IMR-90 (cell line): ENCODE data around the gene CCDC30. TPM values are rescaled to one million over a fixed set of nuclear protein-coding genes. Genes with fewer than 3 reads are reported as not detected.

Source experiments
- ATAC-seq: fragments of 200-7000 bp; cut with Tn5 transposase; 2 replicates; pipeline ENCODE4 v1.9.1; 2020; ENCODE audit warnings: low read depth, mild to moderate bottlenecking, moderate library complexity
- BruUV-seq: library from RNA; stranded (reverse); fragments of 400-500 nt; replicated peaks from 2 replicates; lab custom pipeline; 2021; lab: Mats Ljungman, UMichigan
- CTCF ChIA-PET: fragments of 300-600 bp; formaldehyde crosslinking; extraction: SDS; loops from one replicate; lab custom pipeline; 2021; ENCODE audit warnings: antibody characterized with exemption; lab: Yijun Ruan, JAX
- POLR2A ChIA-PET: fragments of 300-600 bp; sonication (Branson Sonifier 250); formaldehyde crosslinking; loops from one replicate; lab custom pipeline; 2022; ENCODE audit warnings: antibody characterized with exemption; ENCODE audit not compliant: unreplicated experiment; lab: Charles Lee
- DNase-seq: peaks from one replicate; pipeline ENCODE4 v3.0.0; 2013
- H2AFZ ChIP-seq: replicated peaks from 2 replicates; pipeline ENCODE3; 2013; ENCODE audit warnings: low read length, mild to moderate bottlenecking; ENCODE audit not compliant: poor library complexity
- H2AK5ac ChIP-seq: 2 replicates; pipeline ENCODE4 v1.6.1; 2013; ENCODE audit warnings: low read depth, low read length, inconsistent platforms
- H2AK9ac ChIP-seq: replicated peaks from 2 replicates; pipeline ENCODE3; 2013; ENCODE audit warnings: mild to moderate bottlenecking, low read depth, low read length, moderate library complexity; ENCODE audit not compliant: poor library complexity
- H2BK120ac ChIP-seq: 2 replicates; pipeline ENCODE4 v1.6.1; 2013; ENCODE audit warnings: low read depth, low read length, inconsistent platforms
- H2BK15ac ChIP-seq: 3 replicates; pipeline ENCODE4 v1.6.1; 2013; ENCODE audit warnings: low read depth, low read length, inconsistent platforms
- H2BK20ac ChIP-seq: 2 replicates; pipeline ENCODE4 v1.6.1; 2013; ENCODE audit warnings: low read depth, mild to moderate bottlenecking, inconsistent platforms, low read length, moderate library complexity
- H2BK5ac ChIP-seq: 2 replicates; pipeline ENCODE4 v1.6.1; 2013; ENCODE audit warnings: mild to moderate bottlenecking, low read depth, low read length, inconsistent platforms; ENCODE audit not compliant: poor library complexity, severe bottlenecking
- H3K14ac ChIP-seq: replicated peaks from 2 replicates; pipeline ENCODE4 v1.6.1; 2013; ENCODE audit warnings: low read depth, low read length, inconsistent platforms
- H3K18ac ChIP-seq: 2 replicates; pipeline ENCODE4 v1.6.1; 2013; ENCODE audit warnings: low read depth, low read length, control low read depth
- H3K23ac ChIP-seq: 2 replicates; pipeline ENCODE4 v1.6.1; 2013; ENCODE audit warnings: low read depth, low read length, inconsistent platforms
- H3K27ac ChIP-seq: 2 replicates; pipeline ENCODE4 v1.5.1; 2013; ENCODE audit warnings: mild to moderate bottlenecking, control low read depth, low read length; ENCODE audit not compliant: insufficient read depth
- H3K27me3 ChIP-seq: 2 replicates; pipeline ENCODE4 v1.6.1; 2013; ENCODE audit warnings: low read length; ENCODE audit not compliant: control insufficient read depth, insufficient read depth
- H3K36me3 ChIP-seq: 2 replicates; pipeline ENCODE4 v1.6.1; 2013; ENCODE audit warnings: low read length, mixed read lengths; ENCODE audit not compliant: control insufficient read depth, insufficient read depth
- H3K4ac ChIP-seq: 2 replicates; pipeline ENCODE4 v1.6.1; 2013; ENCODE audit warnings: low read depth, low read length, inconsistent platforms
- H3K4me1 ChIP-seq: 2 replicates; pipeline ENCODE4 v1.6.1; 2013; ENCODE audit warnings: low read length, mixed read lengths; ENCODE audit not compliant: control insufficient read depth, insufficient read depth
- H3K4me2 ChIP-seq: 2 replicates; pipeline ENCODE4 v1.6.1; 2013; ENCODE audit warnings: low read depth, mild to moderate bottlenecking, control low read depth, low read length, moderate library complexity
- H3K4me3 ChIP-seq: 2 replicates; pipeline ENCODE4 v1.5.1; 2013; ENCODE audit warnings: low read depth, mild to moderate bottlenecking, control low read depth, low read length, moderate library complexity; ENCODE audit not compliant: insufficient read depth
- H3K56ac ChIP-seq: 2 replicates; pipeline ENCODE4 v1.6.1; 2013; ENCODE audit warnings: low read length, inconsistent platforms; ENCODE audit not compliant: insufficient read depth; ENCODE audit errors: extremely low read depth
- H3K79me1 ChIP-seq, 2 experiments: 2 replicates each; pipeline ENCODE4 v1.6.1; 2013; ENCODE audit warnings: low read length in 2 of 2, inconsistent platforms in 1 of 2, low read depth in 1 of 2
- H3K9ac ChIP-seq: 2 replicates; pipeline ENCODE4 v1.6.1; 2013; ENCODE audit warnings: low read depth, low read length, control low read depth
- H3K9me1 ChIP-seq: 2 replicates; pipeline ENCODE4 v1.6.1; 2013; ENCODE audit warnings: low read length, inconsistent platforms; ENCODE audit not compliant: insufficient read depth
- H3K9me3 ChIP-seq: 2 replicates; pipeline ENCODE4 v1.6.1; 2013; ENCODE audit warnings: low read length; ENCODE audit not compliant: control insufficient read depth, insufficient read depth
- H4K20me1 ChIP-seq: 2 replicates; pipeline ENCODE4 v1.6.1; 2013; ENCODE audit warnings: low read length, inconsistent platforms; ENCODE audit not compliant: insufficient read depth
- H4K5ac ChIP-seq: 2 replicates; pipeline ENCODE4 v1.6.1; 2013; ENCODE audit warnings: mild to moderate bottlenecking, low read depth, low read length, control low read depth
- H4K8ac ChIP-seq, 2 experiments: 2 replicates each; pipeline ENCODE4 v1.6.1; 2013; ENCODE audit warnings: low read depth in 2 of 2, low read length in 2 of 2, control low read depth in 1 of 2, inconsistent platforms in 1 of 2
- H4K91ac ChIP-seq: 2 replicates; pipeline ENCODE4 v1.6.1; 2013; ENCODE audit warnings: low read depth, low read length, inconsistent platforms; ENCODE audit not compliant: insufficient read depth
- BHLHE40 ChIP-seq: fragments of 150-350 bp; IDR thresholded peaks from 2 replicates; pipeline ENCODE4 v1.6.1; 2016; ENCODE audit warnings: mild to moderate bottlenecking, low read depth, low read length
- CEBPB ChIP-seq: IDR thresholded peaks from 2 replicates; pipeline ENCODE4 v1.6.1; 2012; ENCODE audit warnings: low read depth, low read length, improper control_type of control experiment
- CHD1 ChIP-seq: IDR thresholded peaks from 2 replicates; pipeline ENCODE4 v1.6.1; 2012; ENCODE audit warnings: low read depth, low read length, improper control_type of control experiment
- CTCF ChIP-seq: conservative IDR thresholded peaks from 2 replicates; pipeline ENCODE4 v1.5.1; 2012; ENCODE audit warnings: mild to moderate bottlenecking, low read depth, low read length, improper control_type of control experiment
- ELK1 ChIP-seq: fragments of 150-350 bp; IDR thresholded peaks from 2 replicates; pipeline ENCODE4 v1.6.1; 2016; ENCODE audit warnings: low read depth, mild to moderate bottlenecking, low read length, moderate library complexity, borderline replicate concordance
- FOS ChIP-seq: fragments of 150-350 bp; IDR thresholded peaks from 2 replicates; pipeline ENCODE4 v1.6.1; 2016; ENCODE audit warnings: low read depth, low read length
- MAFK ChIP-seq: IDR thresholded peaks from 2 replicates; pipeline ENCODE4 v1.6.1; 2012; ENCODE audit warnings: low read depth, low read length, improper control_type of control experiment
- MAZ ChIP-seq: IDR thresholded peaks from 2 replicates; pipeline ENCODE4 v1.6.1; 2012; ENCODE audit warnings: low read depth, mild to moderate bottlenecking, low read length, improper control_type of control experiment, moderate library complexity, borderline replicate concordance
- MXI1 ChIP-seq: IDR thresholded peaks from 2 replicates; pipeline ENCODE4 v1.6.1; 2012; ENCODE audit warnings: low read depth, mild to moderate bottlenecking, low read length, moderate library complexity, borderline replicate concordance
- NFE2L2 ChIP-seq: fragments of 150-350 bp; IDR thresholded peaks from 2 replicates; pipeline ENCODE4 v1.6.1; 2016; ENCODE audit warnings: low read depth, mild to moderate bottlenecking, low read length
- POLR2A ChIP-seq: IDR thresholded peaks from 2 replicates; pipeline ENCODE4 v1.6.1; 2012; ENCODE audit warnings: mild to moderate bottlenecking, low read depth, low read length
- RAD21 ChIP-seq: IDR thresholded peaks from 2 replicates; pipeline ENCODE4 v1.6.1; 2012; ENCODE audit warnings: low read length, improper control_type of control experiment
- RCOR1 ChIP-seq: IDR thresholded peaks from 2 replicates; pipeline ENCODE4 v1.6.1; 2012; ENCODE audit warnings: mild to moderate bottlenecking, low read length, improper control_type of control experiment; ENCODE audit not compliant: insufficient replicate concordance
- RFX5 ChIP-seq: IDR thresholded peaks from 2 replicates; pipeline ENCODE4 v1.8.0; 2012; ENCODE audit warnings: low read depth, mild to moderate bottlenecking, low read length, moderate library complexity
- SMC3 ChIP-seq: fragments of 150-350 bp; IDR thresholded peaks from 2 replicates; pipeline ENCODE4 v1.6.1; 2016; ENCODE audit warnings: low read depth, mild to moderate bottlenecking, antibody characterized with exemption, low read length, moderate library complexity
- WGBS, 2 experiments: methylation state at CpG; one replicate each; pipeline versions ENCODE4 v1.1.5 to v1.1.7; 2013; ENCODE audit warnings: missing lambda C conversion rate in 2 of 2; ENCODE audit not compliant: insufficient read length in 1 of 2; ENCODE audit errors: extremely low coverage in 2 of 2; 5-methylcytosine and 5-hydroxymethylcytosine counted together
- dilution Hi-C: fragments of 300-500 bp; cut with HindIII; formaldehyde crosslinking; loops from one replicate; pipeline ENCODE4 v1.14.3; 2018; ENCODE audit warnings: low sequenced_read_pairs; ENCODE audit not compliant: unreplicated experiment
- in situ Hi-C: fragments of 300-500 bp; cut with MboI; formaldehyde crosslinking; loops from 3 replicates; pipeline ENCODE4 v1.14.3; 2019; ENCODE audit warnings: low sequenced_read_pairs, inconsistent platforms, mixed read lengths
- intact Hi-C: fragments of 100-400 bp; cut with micrococcal nuclease; formaldehyde crosslinking; loops from 2 replicates; pipeline ENCODE4 v1.10.0; 2022
- polyA plus RNA-seq, 3 experiments: library from polyadenylated mRNA; depleted of rRNA; stranded (reverse); fragments of >200 nt; gene quantifications; 2 replicates each; pipeline ENCODE4 v1.2.3, GENCODE V29; 2012; ENCODE audit warnings: low replicate concordance in 1 of 3
- total RNA-seq: library from RNA; depleted of rRNA; stranded (reverse); fragments of >200 nt; gene quantifications from 2 replicates; pipeline ENCODE4 v1.2.3, GENCODE V29; 2012
- TF ChIP-seq, protein P1 (sequence below): fragments of 150-350 bp; IDR thresholded peaks from 2 replicates; pipeline ENCODE4 v1.6.1; 2017; ENCODE audit warnings: mild to moderate bottlenecking, antibody characterized with exemption, low read length, low read depth

CCDC30 gene
- total and polyA plus RNA-seq, 2 of the 4 experiments (the other 2 are of a cell fraction), result 0.14 to 0.18 TPM

- no peak overlapping the region for H3K4ac ChIP-seq
- H3K4me1 ChIP-seq, result peaks cover 16% of the 10 kb centered on the region
- H3K4me2 ChIP-seq, result peak overlapping the region; percentile 34; the same call in 1 of the 2 replicates
- no peak overlapping the region for H3K4me3 ChIP-seq
- no peak overlapping the region for H2AK9ac ChIP-seq
- no peak for ATAC-seq
- ChIA-PET CTCF (no interaction called here), POLR2A (no interaction called here)
- in situ Hi-C loops (no loop called here), dilution Hi-C loops (no loop called here), intact Hi-C loops (no loop called here)
- H3K9ac ChIP-seq, result no peak overlapping the region
- peaks cover 21% of the 10 kb centered on the region for H3K36me3 ChIP-seq
- no peak overlapping the region for H4K91ac ChIP-seq
- no peak overlapping the region for H2BK20ac ChIP-seq
- peak overlapping the region; percentile 82; the same call in 1 of the 2 replicates for H3K23ac ChIP-seq
- no peak overlapping the region for H2BK120ac ChIP-seq
- peaks cover 7 to 35% of the 10 kb centered on the region in 2 experiments for H3K79me1 ChIP-seq
- no peak overlapping the region for H2AFZ ChIP-seq
- H2AK5ac ChIP-seq, result no peak overlapping the region
- BruUV-seq, result no TSS peak
- no peak overlapping the region for H2BK5ac ChIP-seq
- peaks cover 79% of the 10 kb centered on the region for H4K20me1 ChIP-seq
- no peaks in the 10 kb centered on the region for H3K9me3 ChIP-seq
- no peak overlapping the region for H2BK15ac ChIP-seq
- H3K14ac ChIP-seq, result no peak overlapping the region
- TF ChIP-seq RCOR1 (no peak), FOS (no peak), CHD1 (no peak), CTCF (no peak), MXI1 (no peak), RAD21 (no peak), POLR2A (no peak), MAZ (no peak), RFX5 (no peak), NFE2L2 (no peak), CEBPB (no peak), ELK1 (no peak), MAFK (no peak), BHLHE40 (no peak), SMC3 (no peak)
- TF ChIP-seq, protein P1, sequence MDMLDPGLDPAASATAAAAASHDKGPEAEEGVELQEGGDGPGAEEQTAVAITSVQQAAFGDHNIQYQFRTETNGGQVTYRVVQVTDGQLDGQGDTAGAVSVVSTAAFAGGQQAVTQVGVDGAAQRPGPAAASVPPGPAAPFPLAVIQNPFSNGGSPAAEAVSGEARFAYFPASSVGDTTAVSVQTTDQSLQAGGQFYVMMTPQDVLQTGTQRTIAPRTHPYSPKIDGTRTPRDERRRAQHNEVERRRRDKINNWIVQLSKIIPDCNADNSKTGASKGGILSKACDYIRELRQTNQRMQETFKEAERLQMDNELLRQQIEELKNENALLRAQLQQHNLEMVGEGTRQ, result no peak
- peaks cover 11% of the 10 kb centered on the region for H3K9me1 ChIP-seq
- no peak overlapping the region for H4K5ac ChIP-seq
- H3K56ac ChIP-seq, result no peak overlapping the region
- H3K18ac ChIP-seq, result no peak overlapping the region
- no peak for DNase-seq
- H4K8ac ChIP-seq, result no peak overlapping the region
- WGBS, 2 experiments, result 100% methylated on average over 1 of the region's 5 CpGs; no CpG with 5 or more reads in 1 of the 2 experiments
- no peaks in the 10 kb centered on the region for H3K27me3 ChIP-seq
- no peak overlapping the region for H3K27ac ChIP-seq
These were observed 229.4 kb downstream of the CCDC30 start for GRCh38 chr1:42692461-42692860.
